Measurements from ENCODE around the gene TEX14.
"Not testable (repeated sequence)": the region's sequence is repeated elsewhere in the genome, so short reads cannot be mapped to it uniquely, and the experiment has no call there.

The TEX14 gene

GRCh38 chr17:58686980-58687379, 4.9 kb downstream of the TEX14 start:
- no peak for DNase-seq

GRCh38 chr17:58684462-58684861, 7.4 kb downstream of the TEX14 start:
- not testable (repeated sequence) for DNase-seq

- no peak for DNase-seq
Observed at GRCh38 chr17:58684003-58684402, 7.8 kb downstream of the TEX14 start.

- DNase-seq: no peak
Observed at GRCh38 chr17:58680038-58680369, 11.8 kb downstream of the TEX14 start.

- no peak for DNase-seq
Observed at GRCh38 chr17:58679263-58680037, 12.4 kb downstream of the TEX14 start.

GRCh38 chr17:58678287-58678686, 13.6 kb downstream of the TEX14 start:
- not testable (repeated sequence) for DNase-seq

GRCh38 chr17:58677194-58677880, 14.5 kb downstream of the TEX14 start:
- no peak for DNase-seq

- DNase-seq: no peak
Observed at GRCh38 chr17:58671969-58672368, 19.9 kb downstream of the TEX14 start.

- DNase-seq: no peak
Observed at GRCh38 chr17:58669853-58670252, 22.0 kb downstream of the TEX14 start.

- no peak for DNase-seq
Observed at GRCh38 chr17:58668598-58668935, 23.3 kb downstream of the TEX14 start.

- no peak for DNase-seq
Observed at GRCh38 chr17:58667934-58668597, 23.8 kb downstream of the TEX14 start.

- DNase-seq: peak; percentile 15
Observed at GRCh38 chr17:58666858-58667267, 25.0 kb downstream of the TEX14 start.

GRCh38 chr17:58665946-58666857, 25.6 kb downstream of the TEX14 start:
- no peak for DNase-seq

- DNase-seq: no peak
Observed at GRCh38 chr17:58664302-58664701, 27.5 kb downstream of the TEX14 start.

- no peak for DNase-seq
Observed at GRCh38 chr17:58661499-58661898, 30.3 kb downstream of the TEX14 start.

- no peak for DNase-seq
Observed at GRCh38 chr17:58660621-58661020, 31.2 kb downstream of the TEX14 start.

GRCh38 chr17:58659714-58660084, 32.1 kb downstream of the TEX14 start:
- DNase-seq: not testable (repeated sequence)

- DNase-seq: peak; percentile 65
Observed at GRCh38 chr17:58658804-58659713, 32.8 kb downstream of the TEX14 start.

- not testable (repeated sequence) for DNase-seq
Observed at GRCh38 chr17:58657962-58658803, 33.7 kb downstream of the TEX14 start.

- DNase-seq: no peak
Observed at GRCh38 chr17:58648236-58648635, 43.6 kb downstream of the TEX14 start.

GRCh38 chr17:58643147-58643546, 48.7 kb downstream of the TEX14 start:
- DNase-seq: no peak
